GM23338 (cell line): ENCODE results near the gene HSDL2. TPM values are rescaled to one million over a fixed set of nuclear protein-coding genes. Genes with fewer than 3 reads are reported as not detected.

Experiments used
- ATAC-seq: fragments of 200-7000 bp; cut with Tn5 transposase; 3 replicates; pipeline ENCODE4 v1.9.1; 2020
- DNase-seq: peaks from one replicate; pipeline ENCODE4 v3.0.0-alpha.2; 2015; ENCODE audit warnings: low spot score
- H2AFZ ChIP-seq: fragments of 200-600 bp; sonication (generic); 2 replicates; pipeline ENCODE4 v1.8.0; 2016; ENCODE audit warnings: antibody characterized with exemption, mild to moderate bottlenecking, moderate library complexity
- H3F3A ChIP-seq: fragments of 200-600 bp; sonication (generic); replicated peaks from 2 replicates; pipeline ENCODE4 v1.8.0; 2017; ENCODE audit warnings: antibody characterized with exemption, mixed run types, low read depth
- H3K27ac ChIP-seq: fragments of 200-600 bp; sonication (generic); 2 replicates; pipeline ENCODE4 v1.6.1; 2016; ENCODE audit warnings: low read depth
- H3K27me3 ChIP-seq: fragments of 200-600 bp; sonication (generic); 2 replicates; pipeline ENCODE4 v1.8.0; 2016; ENCODE audit warnings: mild to moderate bottlenecking, mixed run types, moderate library complexity; ENCODE audit not compliant: insufficient read depth
- H3K36me3 ChIP-seq: fragments of 200-600 bp; sonication (generic); 2 replicates; pipeline ENCODE4 v1.8.0; 2016; ENCODE audit warnings: mild to moderate bottlenecking; ENCODE audit not compliant: insufficient read depth
- H3K4me1 ChIP-seq: fragments of 200-600 bp; sonication (generic); 2 replicates; pipeline ENCODE4 v1.8.0; 2016; ENCODE audit warnings: mild to moderate bottlenecking, moderate library complexity; ENCODE audit not compliant: insufficient read depth
- H3K4me2 ChIP-seq: fragments of 200-600 bp; sonication (generic); 2 replicates; pipeline ENCODE4 v1.7.1; 2017; ENCODE audit warnings: mixed run types
- H3K4me3 ChIP-seq: fragments of 200-600 bp; sonication (generic); 2 replicates; pipeline ENCODE4 v1.6.1; 2016; ENCODE audit warnings: mixed run types
- H3K79me2 ChIP-seq: fragments of 200-600 bp; sonication (generic); replicated peaks from 2 replicates; pipeline ENCODE4 v1.8.0; 2017; ENCODE audit warnings: mild to moderate bottlenecking; ENCODE audit not compliant: insufficient read depth
- H3K9me2 ChIP-seq: fragments of 200-600 bp; sonication (generic); 2 replicates; pipeline ENCODE4 v1.8.0; 2017; ENCODE audit not compliant: insufficient read depth
- H4K20me1 ChIP-seq: fragments of 200-600 bp; sonication (generic); replicated peaks from 2 replicates; pipeline ENCODE4 v1.8.0; 2017; ENCODE audit warnings: mild to moderate bottlenecking; ENCODE audit not compliant: insufficient read depth
- H3K27ac Mint-ChIP-seq: 2 replicates; pipeline ENCODE4 v1.8.0; 2020; ENCODE audit warnings: inconsistent platforms, mild to moderate bottlenecking, moderate library complexity, mixed read lengths
- H3K27me3 Mint-ChIP-seq: 3 replicates; pipeline ENCODE4 v1.8.0; 2022; ENCODE audit warnings: low read depth, mild to moderate bottlenecking, moderate library complexity, mixed read lengths, inconsistent platforms; ENCODE audit not compliant: insufficient read depth, poor library complexity
- H3K36me3 Mint-ChIP-seq: 3 replicates; pipeline ENCODE4 v1.8.0; 2021; ENCODE audit warnings: low read depth, mild to moderate bottlenecking, inconsistent platforms, moderate library complexity, mixed read lengths
- H3K4me1 Mint-ChIP-seq: 3 replicates; pipeline ENCODE4 v1.8.0; 2020; ENCODE audit warnings: mild to moderate bottlenecking, inconsistent platforms, mixed read lengths
- H3K4me3 Mint-ChIP-seq: 3 replicates; pipeline ENCODE4 v1.8.0; 2021; ENCODE audit warnings: moderate library complexity, mild to moderate bottlenecking, inconsistent platforms, mixed read lengths
- H3K9me3 Mint-ChIP-seq: 3 replicates; pipeline ENCODE4 v1.8.0; 2020; ENCODE audit warnings: moderate library complexity, mild to moderate bottlenecking, inconsistent platforms, mixed read lengths
- CREB1 ChIP-seq: fragments of 250-450 bp; sonication (Bioruptor Pico); IDR thresholded peaks from 2 replicates; pipeline ENCODE4 v1.5.0; 2020; ENCODE audit warnings: low read depth, mild to moderate bottlenecking, moderate library complexity
- CTCF ChIP-seq, 2 experiments: fragments of 200-600 bp in 1 of 2; sonication (generic) in 1 of 2; conservative IDR thresholded peaks; 2 replicates each; pipeline versions ENCODE4 v1.5.1 to v1.6.1; 2016 to 2017; ENCODE audit warnings: antibody characterized with exemption in 2 of 2, low read depth in 2 of 2, mild to moderate bottlenecking in 2 of 2, moderate library complexity in 1 of 2
- ETS1 ChIP-seq: IDR thresholded peaks from 2 replicates; pipeline ENCODE4 v1.6.1; 2016; ENCODE audit warnings: antibody characterized with exemption
- EZH2 ChIP-seq: fragments of 200-600 bp; sonication (generic); IDR thresholded peaks from one replicate; pipeline ENCODE4 v1.8.0; 2017; ENCODE audit warnings: antibody characterized with exemption, mild to moderate bottlenecking, low read depth; ENCODE audit not compliant: unreplicated experiment
- EZH2phosphoT487 ChIP-seq: fragments of 200-600 bp; sonication (generic); IDR thresholded peaks from one replicate; pipeline ENCODE4 v1.8.1; 2018; ENCODE audit warnings: antibody characterized with exemption; ENCODE audit not compliant: unreplicated experiment
- NANOG ChIP-seq: IDR thresholded peaks from 2 replicates; pipeline ENCODE4 v1.6.1; 2016; ENCODE audit warnings: antibody characterized with exemption, borderline replicate concordance
- POLR2AphosphoS5 ChIP-seq: IDR thresholded peaks from 2 replicates; pipeline ENCODE4 v1.6.1; 2016; ENCODE audit warnings: antibody characterized with exemption, low read depth
- REST ChIP-seq: IDR thresholded peaks from one replicate; pipeline ENCODE4 v1.6.1; 2018; ENCODE audit warnings: antibody characterized with exemption; ENCODE audit not compliant: unreplicated experiment
- STAT1 ChIP-seq: IDR thresholded peaks from one replicate; pipeline ENCODE4 v1.6.1; 2016; ENCODE audit warnings: antibody characterized with exemption; ENCODE audit not compliant: unreplicated experiment
- ZNF331 ChIP-seq: fragments of 250-450 bp; sonication (Bioruptor Pico); IDR thresholded peaks from 2 replicates; pipeline ENCODE4 v1.5.0; 2020; ENCODE audit warnings: low read depth, mild to moderate bottlenecking, moderate library complexity
- ZNF462 ChIP-seq: fragments of 250-450 bp; sonication (Bioruptor Pico); IDR thresholded peaks from 2 replicates; pipeline ENCODE4 v1.5.0; 2020; ENCODE audit warnings: mild to moderate bottlenecking, moderate library complexity
- polyA plus RNA-seq: library from polyadenylated mRNA; unstranded; fragments of >200 nt; fragmentation: Nextera tagmentation; extraction: Ambion mirVana; gene quantifications from 2 replicates; pipeline ENCODE4 v1.2.1, GENCODE V29; 2016
- total RNA-seq: library from RNA; depleted of rRNA; stranded (reverse); fragments of >200 nt; shearing (Covaris generic); gene quantifications from 2 replicates; pipeline ENCODE4 v1.2.3, GENCODE V29; 2014

The HSDL2 gene
- total and polyA plus RNA-seq, 2 experiments from 2014 or later = 11.4 to 15.3 TPM

GRCh38 chr9:112408275-112408674 is 28.4 kb downstream of the HSDL2 start:
- Histone ChIP-seq H3K27ac (no peak overlapping the region), H4K20me1 (no peaks in the 10 kb centered on the region), H3K4me1 (no peaks in the 10 kb centered on the region), H3K4me2 (no peak overlapping the region), H3K79me2 (no peaks in the 10 kb centered on the region), H2AFZ (no peak overlapping the region), H3K36me3 (no peaks in the 10 kb centered on the region), H3F3A (no peaks in the 10 kb centered on the region), H3K9me2 (no peaks in the 10 kb centered on the region), H3K27me3 (no peaks in the 10 kb centered on the region), H3K4me3 (no peak overlapping the region)
- Mint-ChIP-seq H3K36me3 (peaks cover 9% of the 10 kb centered on the region; the same call in 1 of the 3 replicates), H3K4me3 (no peak overlapping the region), H3K27ac (no peak overlapping the region), H3K4me1 (peaks cover 7% of the 10 kb centered on the region), H3K27me3 (peaks cover 4% of the 10 kb centered on the region), H3K9me3 (no peaks in the 10 kb centered on the region)
- TF ChIP-seq ZNF462 (CRISPR knock-in tag) = no peak
- no peak for TF ChIP-seq EZH2
- TF ChIP-seq ETS1 = no peak
- TF ChIP-seq CREB1 (CRISPR knock-in tag) = no peak
- no peak for TF ChIP-seq ZNF331
- no peak for TF ChIP-seq STAT1
- no peak for TF ChIP-seq CTCF (conservative IDR thresholded peaks at IDR 0.05; ENCODE audit: low read depth in 2 of 2)
- no peak for TF ChIP-seq POLR2AphosphoS5
- no peak for TF ChIP-seq REST
- no peak for TF ChIP-seq EZH2phosphoT487
- TF ChIP-seq NANOG = no peak
- ATAC-seq (no peak), DNase-seq (no peak)
